SIG-M5 treated with dmso at 0.1 percent for 504 hours (cell line): ENCODE measurements around the gene KDM5B.
"Not testable (repeated sequence)": the region's sequence is repeated elsewhere in the genome, so short reads cannot be mapped to it uniquely, and the experiment has no call there.

ENCODE experiments used
- DNase-seq: peaks from one replicate; lab custom pipeline; 2025; ENCODE audit not compliant: unreplicated experiment; lab: John Stamatoyannopoulos, UW

Gene KDM5B

GRCh38 chr1:202714202-202714601 is 94.0 kb downstream of the KDM5B start:
- not testable (repeated sequence) for DNase-seq

DNA sequence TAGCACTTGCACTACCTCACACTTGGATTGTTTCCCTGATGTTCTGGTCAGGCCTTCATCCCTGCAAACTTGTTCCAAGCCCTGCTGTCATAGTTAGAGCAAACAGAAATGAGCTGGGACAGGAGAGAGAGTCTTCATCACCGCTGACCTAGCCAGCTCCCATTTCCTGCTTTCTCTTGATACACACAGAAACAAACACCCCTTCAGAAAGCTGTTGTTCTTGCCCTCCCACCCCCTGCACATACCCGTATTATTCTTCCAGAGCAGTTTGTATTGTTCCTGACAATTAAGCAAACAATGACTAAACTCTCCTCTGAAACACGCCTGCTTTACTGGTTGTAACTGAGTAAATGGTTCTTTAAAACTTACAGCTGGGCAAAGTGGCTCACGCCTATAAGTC is 95.1 kb downstream of the KDM5B start:
- peak; percentile 70 for DNase-seq

- no peak for DNase-seq
These were observed 96.1 kb downstream of the KDM5B start for GRCh38 chr1:202711949-202712635.

DNA sequence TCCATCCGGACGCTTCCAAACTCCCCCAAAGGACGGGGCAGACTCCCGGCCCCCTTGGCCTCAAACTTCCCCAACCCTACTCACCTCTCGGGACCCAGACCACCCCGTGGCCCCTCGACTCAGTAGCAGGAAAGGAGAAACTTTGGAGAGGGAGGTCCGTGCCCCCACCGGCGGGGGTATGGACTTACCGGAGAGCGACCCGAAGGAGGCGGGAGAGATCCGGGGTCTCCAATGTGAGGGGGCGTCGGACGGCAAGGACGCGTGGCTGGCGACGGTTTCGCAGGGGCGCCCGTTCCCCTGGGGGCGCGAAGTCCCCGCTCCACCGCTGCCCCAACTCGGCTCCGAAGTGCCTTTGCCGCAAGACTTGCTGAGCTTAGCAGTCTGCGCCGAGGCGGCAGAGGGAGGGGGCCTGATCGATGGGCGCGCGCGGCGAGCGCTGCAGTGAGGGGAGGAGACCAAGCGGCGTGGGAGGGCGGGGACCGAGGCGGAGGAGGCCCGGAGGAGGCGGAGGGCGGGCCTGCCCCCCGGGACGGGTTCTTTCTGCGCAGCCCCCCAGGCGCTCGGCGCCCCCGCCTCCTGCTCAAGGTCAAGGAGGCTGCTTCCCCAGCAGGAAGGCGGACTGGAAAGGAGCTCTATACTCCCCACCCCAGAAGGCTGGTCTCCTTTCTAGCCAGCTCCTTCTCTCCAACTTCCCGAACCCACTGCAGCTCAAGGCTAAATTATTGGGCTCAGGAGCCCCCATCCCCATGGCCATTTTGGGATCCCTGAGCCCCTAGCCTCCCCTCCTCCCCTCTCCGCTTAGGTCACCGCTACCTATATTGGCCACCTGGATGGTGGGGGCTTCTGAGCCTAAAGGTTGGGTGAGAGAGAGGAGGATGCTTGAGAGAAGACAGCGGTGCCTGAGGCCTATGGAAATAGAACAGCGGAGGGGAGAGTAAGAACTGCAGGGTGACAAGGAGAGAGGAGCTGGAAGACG is 97.9 kb downstream of the KDM5B start, which contains the start of gene SYT2:
Gene SYT2 (minus strand): TSS at position 385 of the 976 bp plus-strand sequence. CDS start 104,682 bp downstream, outside the sequence.
- no peak for DNase-seq

GRCh38 chr1:202709276-202710041 is 98.8 kb downstream of the KDM5B start:
- no peak for DNase-seq

GRCh38 chr1:202708456-202709275 is 99.6 kb downstream of the KDM5B start:
- no peak for DNase-seq

- no peak for DNase-seq
These were observed 101.4 kb downstream of the KDM5B start for GRCh38 chr1:202706851-202707250.

- no peak for DNase-seq
These were observed 103.6 kb downstream of the KDM5B start for GRCh38 chr1:202704601-202705000.

GRCh38 chr1:202703191-202703590 is 105.0 kb downstream of the KDM5B start:
- DNase-seq = no peak

- no peak for DNase-seq
These were observed 106.1 kb downstream of the KDM5B start for GRCh38 chr1:202702088-202702487.

DNA sequence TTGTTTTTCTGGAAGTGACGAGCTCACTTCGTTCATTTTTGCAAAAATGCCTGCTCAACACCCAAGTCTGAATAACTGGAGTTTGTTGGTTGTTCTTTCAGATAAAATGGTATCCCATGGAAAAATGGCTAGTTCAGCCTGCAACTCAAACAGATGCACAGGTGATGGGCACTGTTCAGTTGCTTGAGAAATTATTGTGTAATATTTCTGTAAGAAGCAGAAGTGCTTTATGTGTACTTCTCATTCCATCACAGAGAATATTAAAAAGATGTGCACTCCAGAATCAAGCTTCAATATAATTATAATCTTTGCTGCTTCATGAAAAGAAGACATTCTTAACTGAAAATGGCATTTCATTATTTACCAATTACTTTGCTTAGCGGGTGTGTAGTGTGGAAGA is 107.0 kb downstream of the KDM5B start:
- no peak for DNase-seq

GRCh38 chr1:202700061-202700460 is 108.2 kb downstream of the KDM5B start:
- DNase-seq = no peak

GRCh38 chr1:202698276-202698675 is 109.9 kb downstream of the KDM5B start:
- no peak for DNase-seq

DNA sequence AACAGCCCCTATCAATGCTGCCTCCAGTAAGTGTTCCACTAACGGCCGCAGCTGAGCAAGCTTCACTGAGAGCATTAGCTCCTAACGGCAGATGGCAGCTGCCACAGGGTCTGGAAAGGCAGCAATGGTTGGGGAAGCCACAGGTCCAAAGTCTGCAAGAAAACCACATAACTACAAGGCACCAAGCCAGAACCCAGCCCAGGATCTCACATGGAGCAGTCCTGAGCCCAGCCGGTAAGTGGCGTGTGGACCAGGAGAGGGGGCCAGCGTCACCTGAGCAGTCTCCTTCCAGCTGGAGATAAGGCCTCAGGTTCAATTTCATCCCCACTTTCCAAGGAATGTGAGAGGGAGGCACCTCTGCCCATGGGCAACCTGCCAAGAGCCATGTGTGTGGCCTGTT is 111.2 kb downstream of the KDM5B start:
- no peak for DNase-seq

GRCh38 chr1:202694314-202694713 is 113.9 kb downstream of the KDM5B start:
- DNase-seq = no peak

DNA sequence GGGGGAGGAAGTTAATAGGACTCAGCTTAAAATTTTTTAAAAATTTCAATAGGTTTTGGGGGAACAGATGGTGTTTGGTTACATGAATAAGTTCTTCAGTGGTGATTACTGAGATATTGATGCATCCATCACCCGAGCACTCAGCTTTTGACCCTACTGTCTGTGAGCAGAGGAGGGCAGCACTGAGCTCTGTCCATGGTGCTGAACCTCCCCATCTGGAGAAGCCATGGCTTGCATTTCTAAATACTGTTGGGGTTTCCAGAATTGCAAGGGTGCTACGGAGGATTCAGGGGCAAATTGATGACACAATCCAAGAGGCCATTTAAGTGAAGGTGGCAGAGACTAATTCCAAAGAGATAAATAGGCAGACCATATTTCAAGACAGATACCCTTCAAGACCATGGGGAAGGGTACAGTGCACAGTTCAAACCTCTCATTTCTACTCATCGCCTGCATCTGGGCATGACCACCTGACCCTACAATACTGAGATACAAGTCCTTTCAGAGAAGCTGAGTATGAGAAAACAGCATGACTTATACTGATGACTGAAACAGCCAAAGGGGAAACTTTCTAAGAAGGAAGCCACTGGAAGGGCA is 115.2 kb downstream of the KDM5B start:
- DNase-seq = peak; percentile 74

GRCh38 chr1:202691816-202692215 is 116.4 kb downstream of the KDM5B start:
- no peak for DNase-seq

DNA sequence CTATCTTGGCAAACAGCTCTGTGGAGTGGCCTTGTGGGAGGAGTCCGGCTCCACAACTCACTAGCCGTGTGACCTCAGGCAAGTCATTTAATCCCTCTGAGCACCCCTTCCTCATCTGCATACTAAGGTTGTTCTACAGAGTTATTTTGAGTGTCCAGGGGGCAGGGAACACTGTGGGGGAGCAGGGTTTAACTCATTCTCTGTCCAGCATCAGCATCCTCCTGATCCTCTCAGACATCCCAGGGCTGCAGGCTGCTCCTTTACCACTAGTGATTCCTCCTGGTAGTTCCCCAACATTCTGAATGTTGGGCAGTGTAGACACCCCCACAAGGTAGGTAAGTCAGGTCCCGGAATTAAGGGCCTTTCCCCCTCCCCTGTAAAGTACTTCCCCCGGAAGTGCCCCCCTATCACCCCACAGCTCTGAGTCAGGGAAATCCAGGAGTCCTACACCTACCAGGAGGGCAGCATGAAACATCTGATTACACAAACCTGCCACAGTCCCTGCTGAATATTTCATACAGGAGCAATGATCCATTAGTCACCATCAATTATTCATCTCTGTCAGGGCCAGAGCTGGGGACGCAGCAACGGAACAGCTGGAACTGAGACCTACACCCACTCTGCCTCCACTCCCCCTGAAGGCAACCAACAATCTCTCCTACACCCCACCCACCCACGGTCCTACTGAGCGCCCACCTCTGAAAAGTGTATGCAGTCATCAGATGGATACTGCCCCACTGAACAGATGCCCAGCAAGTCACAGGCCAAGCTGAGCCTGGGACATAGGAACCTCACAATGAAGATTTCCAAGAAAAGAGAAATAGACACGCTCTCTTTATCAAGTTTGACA is 118.5 kb downstream of the KDM5B start:
- no peak for DNase-seq

- no peak for DNase-seq
These were observed 119.1 kb downstream of the KDM5B start for GRCh38 chr1:202689082-202689481.
